ENCODE data around the gene TAOK3.
"Not testable (repeated sequence)": the region's sequence is repeated elsewhere in the genome, so short reads cannot be mapped to it uniquely, and the experiment has no call there.

Gene TAOK3

DNA sequence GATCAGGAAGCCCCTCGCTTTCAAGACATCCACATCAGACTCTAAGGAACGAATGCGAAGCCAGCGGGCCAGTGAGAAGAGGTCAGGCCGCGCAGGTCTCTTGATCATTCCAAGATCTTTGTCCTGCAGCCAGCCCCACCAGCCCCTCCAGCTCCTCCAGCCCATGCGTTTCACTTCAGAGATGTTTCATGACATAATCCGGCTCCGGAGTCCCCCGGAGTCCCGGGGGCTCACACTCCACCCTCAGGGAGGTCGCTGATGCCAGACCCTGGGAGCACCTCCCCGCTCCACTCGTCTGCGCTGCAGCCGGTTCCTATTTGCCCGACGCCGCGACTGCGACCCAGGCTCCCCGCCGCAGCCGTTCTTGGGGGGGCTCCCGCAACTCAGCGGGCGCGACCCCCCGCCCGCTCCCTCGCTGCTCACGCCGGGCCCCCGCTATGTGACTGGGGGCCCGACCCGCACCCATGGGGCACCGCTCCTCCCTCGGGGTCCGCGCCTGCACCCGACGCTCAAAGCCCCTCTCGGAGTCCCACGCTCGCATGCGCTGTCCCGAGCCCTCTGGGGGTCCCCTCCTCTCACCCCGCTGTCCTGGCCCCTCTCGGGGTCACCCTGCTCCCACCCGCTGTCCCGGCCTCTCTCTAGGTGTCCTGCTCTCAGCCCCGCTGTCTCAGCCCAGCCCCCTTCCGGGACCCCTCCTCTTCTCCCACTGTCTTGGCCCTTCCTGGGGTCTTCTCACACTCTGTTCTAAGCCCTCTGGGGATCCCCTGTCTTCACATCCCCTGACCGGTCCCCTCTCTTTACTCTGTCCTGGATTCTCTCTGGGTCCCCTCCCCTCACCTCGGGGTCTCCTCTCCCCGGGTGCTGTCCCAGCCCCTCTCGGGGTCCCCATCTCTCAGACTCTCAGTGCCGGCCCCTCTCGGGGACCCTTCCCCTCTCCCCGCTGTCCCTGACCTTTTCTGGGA is 1.1 kb downstream of the TAOK3 start:
- DNase-seq: no peak

DNA sequence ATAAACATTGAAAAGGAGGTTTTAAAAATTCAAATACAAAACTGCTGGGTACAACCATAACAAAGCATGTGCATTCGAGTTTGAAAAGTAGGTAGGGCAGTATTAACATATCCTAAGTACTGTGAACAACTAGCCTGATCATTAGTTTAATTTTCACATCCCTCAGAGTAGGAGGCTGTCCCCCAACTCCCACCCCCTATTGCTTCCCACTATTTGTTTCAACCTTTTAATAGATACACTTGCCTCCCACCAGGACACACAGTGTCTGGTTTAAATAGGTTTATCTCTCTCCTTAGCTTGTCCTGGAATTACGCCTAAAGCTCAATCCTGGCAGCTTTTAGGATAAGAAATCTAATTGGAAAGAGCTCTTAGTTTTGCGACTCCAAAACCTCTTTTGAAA is 2.1 kb downstream of the TAOK3 start:
- no peak for DNase-seq

DNA sequence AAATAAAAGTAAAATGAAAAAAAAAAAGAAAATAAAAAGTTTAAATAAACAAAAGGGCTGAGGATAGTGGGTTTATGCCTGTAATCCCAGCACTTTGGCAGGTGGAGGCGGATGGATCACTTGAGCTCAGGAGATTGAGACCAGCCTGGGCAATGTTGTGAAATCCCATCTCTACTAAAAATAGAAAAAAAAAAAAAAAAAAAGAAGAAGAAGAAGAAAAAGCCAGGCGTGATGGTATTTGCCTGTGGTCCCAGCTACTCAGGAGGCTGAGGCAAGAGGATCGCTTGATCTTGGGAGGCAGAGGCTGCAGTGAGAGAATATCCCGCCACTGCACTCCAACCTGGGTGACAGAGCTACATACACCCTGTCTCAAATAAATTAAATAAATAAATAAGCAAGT is 3.9 kb downstream of the TAOK3 start:
- DNase-seq: no peak

DNA sequence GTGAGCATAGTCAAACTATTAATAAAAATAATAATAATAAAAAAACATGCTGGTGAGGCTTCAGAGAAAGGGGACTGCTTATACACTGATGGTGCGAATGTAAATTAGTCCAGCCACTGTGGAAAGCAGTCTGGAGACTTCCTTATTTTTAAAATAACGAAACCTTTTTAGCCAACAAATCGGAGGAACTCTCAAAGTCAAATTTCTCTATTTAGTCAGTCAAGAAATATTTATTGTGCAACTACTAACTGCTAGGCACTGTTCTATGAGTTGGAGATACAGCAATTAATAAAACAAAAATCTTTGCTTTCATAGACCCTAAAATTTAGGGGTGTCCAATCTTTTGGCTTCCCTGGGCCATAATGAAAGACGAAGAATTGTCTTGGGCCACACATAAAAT is 10.8 kb downstream of the TAOK3 start:
- DNase-seq: no peak

DNA sequence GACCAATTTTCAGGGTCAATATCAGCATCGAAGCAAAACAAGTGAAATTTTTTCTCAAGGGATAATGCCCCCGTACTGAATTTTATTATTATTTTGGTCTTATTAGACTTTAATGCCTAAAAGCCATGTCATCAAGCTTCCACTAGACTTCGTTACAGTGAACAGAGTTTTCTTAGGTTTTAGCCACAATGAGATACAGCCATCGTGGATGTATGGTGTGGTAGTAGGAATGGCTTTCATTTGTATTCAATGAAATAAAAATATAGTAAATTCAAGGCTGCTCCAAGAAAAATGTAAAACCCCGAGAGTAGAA is 11.7 kb downstream of the TAOK3 start:
- DNase-seq: no peak

DNA sequence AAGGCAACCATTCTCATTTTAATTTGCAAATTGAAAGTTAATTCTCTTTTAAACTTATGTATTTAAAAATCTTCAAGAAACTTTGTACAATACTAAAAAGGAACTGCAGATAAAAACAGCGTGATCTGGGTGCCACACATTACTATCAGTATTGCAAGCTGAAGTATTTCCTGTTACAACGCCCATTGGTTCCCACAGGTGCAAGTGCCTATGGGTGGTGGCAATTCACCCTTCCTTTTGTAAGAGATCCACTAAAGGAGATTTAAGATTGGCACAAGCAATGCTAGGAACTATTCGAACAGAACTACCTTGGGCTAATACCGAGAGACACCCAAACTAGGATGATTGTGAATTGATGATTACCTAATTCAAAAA is 13.2 kb downstream of the TAOK3 start:
- DNase-seq: no peak

DNA sequence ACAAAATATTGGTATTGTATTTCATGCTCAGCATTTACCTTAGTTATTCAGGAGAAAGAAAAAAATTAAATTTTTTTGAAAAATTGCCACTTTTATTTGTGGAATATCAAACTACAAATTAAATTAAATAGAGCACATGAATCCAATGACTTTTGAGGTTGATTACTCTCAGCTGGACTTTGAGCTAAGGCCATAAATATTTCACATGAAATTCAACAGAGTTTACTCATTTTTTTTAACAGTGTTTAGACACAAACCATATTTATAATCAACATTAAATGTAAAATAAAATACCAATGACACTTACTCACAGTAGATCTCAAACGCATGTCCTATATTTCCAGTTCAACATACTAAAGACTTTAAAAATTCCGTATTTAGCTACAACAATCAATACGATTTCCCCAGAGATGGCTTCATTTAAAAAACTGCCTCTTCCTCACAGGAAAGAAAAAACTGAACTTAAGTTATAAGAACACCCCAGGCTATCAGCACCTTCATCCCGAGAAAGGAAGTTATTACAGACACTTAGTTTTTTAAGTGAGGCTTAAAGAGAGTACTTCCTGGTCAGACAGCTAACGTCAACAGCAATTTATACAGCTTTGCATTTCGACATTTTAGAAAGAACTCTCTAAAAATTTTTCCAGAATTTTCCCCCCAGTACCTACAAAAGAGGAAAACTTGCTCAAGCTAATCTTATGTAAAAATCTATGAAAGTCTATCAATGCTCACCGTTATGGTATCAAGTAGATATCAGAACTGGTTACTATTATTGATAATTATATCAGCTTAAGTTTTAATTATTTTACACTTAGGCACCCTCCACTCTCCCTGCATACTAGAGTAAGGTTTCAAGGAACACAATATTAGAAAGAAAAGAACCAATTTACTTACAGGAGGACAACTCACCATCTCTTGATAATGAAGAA is 13.8 kb downstream of the TAOK3 start:
- no peak for DNase-seq

DNA sequence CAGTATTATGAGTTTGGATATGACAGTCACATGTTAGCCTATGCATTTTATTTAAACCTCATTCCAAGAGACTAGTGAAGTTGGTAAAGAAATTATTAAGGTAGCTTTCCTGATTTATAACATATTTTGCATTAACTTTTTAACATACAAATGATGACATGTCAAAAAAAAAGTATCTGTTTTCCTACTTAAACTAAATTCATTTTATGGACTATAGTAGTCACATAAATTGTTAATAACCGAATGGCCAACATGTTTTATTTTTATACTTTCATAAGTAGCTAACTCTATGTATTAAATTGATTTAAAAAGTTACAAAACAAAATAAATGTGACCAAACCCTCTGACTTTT is 14.7 kb downstream of the TAOK3 start:
- DNase-seq: no peak

DNA sequence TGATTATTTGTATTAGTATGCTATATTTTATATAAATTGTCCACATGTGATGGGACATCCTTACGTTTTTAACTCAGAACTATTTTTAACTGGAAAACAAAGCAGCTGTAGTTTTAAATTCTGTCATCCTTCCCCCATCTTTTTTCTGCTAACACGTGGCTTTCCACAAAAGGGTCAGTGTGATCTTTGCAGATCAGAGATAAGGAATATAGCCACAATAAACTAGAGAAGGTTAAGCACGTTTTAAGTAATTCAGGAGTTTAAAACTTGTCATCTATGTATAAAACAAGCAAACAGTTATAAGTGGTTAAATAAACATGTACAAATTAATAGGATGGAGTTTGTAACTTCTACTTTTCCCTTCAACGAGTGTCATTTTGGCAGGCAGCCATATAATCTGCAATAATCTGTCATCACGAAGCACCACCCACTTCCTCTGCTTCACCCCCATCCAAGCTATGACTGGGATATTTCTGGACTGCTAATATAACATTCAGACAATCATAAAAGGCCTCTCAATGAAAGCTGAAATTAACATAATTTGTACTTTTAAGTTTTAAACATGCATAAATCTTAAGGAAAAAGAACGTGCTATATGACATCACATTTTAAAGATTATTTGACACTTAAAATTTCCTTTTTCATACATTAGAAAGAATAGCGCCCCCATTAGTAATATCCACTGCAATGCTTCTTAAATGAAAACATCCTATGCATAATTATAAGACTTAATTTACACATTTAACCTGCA is 15.3 kb downstream of the TAOK3 start:
- no peak for DNase-seq

DNA sequence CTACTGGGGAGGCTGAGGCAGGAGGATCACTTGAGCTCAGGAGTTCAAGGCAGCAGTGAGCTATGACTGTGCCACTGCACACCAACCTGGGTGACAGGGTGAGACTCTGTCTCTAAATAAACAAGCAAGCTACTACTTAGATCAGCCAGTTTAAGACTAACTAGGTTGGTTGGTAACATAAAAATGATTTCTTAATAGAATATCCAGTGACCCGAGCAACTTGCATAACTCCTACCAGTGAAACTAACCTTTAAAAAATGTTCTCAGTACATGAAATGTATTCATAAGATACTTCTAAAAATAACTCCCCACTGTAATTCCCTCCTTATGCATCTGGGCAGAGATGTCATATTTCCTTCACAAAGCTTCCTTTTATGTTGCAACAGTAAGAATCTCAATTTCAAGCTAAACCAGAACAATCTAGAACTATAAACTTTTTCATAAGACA is 15.9 kb downstream of the TAOK3 start:
- DNase-seq: no peak

DNA sequence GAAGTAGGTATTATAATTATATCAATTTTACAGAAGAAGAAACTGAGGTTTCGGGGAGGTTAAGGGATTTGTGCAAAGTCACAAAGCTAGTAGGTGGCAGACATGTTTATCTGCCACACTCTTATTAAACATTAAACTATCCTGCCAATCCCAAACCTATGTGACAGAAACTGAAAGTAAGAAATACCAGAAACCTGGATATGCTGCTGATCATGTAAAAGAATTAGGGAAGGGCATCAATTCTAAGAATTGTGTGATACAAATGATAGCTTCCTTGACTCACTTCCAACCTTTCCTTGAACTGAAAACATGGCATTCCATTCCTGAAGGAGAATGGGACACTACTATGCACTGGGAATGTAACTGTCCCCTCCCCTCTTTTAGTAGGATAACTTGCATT is 16.9 kb downstream of the TAOK3 start:
- DNase-seq: no peak

DNA sequence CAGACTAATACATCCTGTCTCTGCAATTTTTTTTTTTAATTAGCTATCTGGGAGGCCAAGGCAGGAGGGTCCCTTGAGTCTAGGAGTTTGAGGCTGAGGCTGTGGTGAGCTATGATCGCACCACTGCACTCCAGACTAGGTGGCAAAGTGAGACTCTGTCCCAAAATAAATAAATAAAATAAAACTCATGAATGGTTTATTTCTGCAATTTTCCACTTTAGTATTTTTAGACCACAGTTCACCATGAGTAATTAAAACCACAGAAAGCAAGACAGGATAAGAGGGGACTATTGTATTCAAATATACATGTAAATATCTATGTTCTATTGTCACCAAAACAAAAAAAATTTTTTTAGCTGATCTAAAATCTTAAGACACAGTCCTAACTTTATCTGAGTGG is 17.8 kb downstream of the TAOK3 start:
- DNase-seq: no peak

DNA sequence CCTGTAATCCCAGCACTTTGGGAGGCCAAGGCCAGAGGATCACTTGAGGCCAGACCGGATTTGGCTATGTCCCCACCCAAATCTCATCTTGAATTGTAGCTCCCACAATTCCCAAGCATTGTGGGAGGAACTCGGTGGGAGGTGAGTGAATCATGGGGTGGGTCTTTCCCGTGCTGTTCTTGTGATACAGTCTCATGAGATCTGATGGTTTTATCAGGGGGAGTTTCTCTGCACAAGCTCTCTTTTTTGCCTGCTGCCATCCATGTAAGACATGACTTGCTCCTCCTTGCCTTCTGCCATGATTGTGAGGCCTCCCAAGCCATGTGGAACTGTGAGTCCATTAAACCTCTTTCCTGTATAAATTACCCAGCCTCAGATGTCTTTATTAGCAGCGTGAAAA is 18.2 kb downstream of the TAOK3 start:
- DNase-seq: not testable (repeated sequence)

DNA sequence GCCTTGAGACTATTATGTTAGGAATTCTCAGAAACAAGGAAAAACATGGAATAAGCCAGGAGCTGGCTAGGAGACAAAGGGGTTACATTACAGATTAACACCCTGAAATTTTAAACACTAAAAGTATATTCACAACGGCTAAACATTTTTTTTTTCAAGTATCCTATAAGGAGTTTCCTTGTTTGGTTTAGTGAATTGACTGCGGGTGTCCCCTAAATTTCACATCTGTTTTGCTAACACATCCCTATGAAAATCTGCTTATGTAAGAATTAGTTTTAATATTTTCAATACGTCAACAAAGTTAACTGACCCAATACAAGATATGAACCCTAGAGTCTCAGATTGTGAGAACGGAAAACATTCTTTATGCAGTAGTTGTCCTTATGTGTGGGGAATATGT is 19.0 kb downstream of the TAOK3 start:
- no peak for DNase-seq

DNA sequence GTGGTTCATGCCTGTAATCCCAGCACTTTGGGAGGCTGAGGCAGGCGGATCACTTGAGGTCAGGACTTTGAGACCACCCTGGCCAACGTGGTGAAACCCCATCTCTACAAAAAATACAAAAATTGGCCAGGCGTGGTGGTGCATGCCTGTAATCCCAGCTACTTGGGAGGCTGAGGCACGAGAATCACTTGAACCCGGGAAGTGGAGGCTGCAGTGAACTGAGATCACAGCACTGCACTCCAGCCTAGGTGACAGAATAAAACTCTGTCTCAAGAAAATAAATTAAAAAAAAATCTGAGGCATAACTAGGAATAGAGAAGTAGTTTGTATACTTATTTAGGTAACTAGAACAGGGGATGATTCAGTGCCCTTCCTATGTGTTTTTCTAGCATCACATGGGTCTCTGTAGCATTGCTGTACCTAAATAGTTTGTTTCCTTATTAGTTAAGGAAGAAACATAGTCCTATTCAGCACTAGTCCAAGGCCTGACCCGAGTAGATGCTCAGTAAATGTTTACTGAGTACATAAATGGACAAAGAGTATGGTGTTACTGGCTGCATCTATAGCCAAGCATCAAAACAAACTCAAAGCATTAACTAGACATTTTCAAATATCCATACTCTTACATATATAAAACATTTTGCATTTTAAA is 21.7 kb downstream of the TAOK3 start:
- DNase-seq: no peak

DNA sequence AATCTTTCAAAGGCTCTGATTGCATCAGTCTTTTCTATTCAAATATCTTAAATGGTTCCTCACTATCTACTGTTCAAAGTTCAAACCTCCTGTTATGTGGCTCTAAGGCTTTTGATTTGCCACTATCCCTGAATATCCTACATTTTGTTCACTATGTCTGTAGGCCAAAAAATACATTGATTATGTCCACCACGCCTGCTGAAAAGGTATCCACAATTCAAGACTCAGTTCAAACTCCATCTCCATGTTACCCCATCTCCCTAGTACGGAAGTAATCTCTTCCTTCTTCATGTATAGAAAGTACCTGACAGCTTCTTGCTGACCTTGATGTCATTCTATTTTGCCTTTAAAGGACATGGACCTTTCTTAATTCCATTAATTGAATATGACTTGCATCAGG is 24.8 kb downstream of the TAOK3 start:
- DNase-seq: no peak

DNA sequence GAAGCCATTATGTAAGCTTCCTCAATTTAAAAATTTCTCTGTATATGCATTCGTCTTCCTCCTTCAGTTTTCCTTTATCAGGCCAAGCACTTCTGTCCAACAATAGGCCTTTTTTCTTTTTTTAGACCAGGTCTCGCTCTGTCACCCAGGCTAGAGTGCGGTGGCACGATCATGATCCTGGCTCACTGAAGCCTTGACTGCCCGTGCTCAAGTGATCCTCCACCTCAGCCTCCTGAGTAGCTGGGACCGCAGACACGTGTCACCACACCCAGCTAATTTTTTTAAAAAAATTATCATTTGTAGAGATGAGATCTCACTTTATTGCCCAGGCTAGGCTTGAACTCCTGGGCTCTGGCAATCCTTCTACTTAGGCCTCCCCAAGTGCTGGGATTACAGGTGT is 25.8 kb downstream of the TAOK3 start:
- no peak for DNase-seq

DNA sequence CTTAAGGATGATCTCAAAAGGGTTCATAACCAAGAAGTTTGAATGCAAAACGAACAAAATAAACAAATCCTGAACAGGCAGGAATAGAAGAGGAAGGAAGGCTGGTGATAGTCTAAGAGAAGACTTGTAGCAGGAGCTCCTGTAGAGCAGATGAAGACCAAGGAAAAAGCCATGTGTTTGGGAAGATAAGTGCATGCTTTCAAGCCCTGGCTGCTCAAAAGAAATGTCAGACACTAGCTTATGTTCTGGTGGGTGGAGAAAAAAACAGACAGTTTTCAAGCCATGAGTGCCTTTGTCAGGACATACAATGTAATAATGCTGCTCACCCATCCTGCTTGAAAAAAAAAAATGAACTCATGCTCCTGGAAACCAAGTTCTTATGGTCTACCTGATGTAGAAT is 27.4 kb downstream of the TAOK3 start:
- DNase-seq: no peak

DNA sequence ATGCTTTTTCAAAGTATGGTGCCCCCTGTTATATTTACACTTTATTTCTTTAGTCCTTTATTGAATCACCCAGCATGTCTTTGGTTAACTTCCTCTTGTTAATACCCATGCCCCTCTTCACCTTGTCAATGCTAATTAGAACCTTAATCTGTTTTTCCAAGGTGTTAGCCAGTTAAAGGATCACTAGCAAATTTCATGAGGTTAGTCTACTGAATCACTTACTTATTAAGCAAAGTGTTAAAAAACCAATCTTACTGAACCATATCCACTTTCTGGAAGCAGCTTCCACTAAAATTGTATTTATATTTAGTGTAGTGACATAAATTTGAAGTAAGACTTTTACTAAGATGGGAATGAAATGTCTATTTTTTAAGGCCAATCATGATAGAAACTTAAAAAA is 27.9 kb downstream of the TAOK3 start:
- DNase-seq: no peak

DNA sequence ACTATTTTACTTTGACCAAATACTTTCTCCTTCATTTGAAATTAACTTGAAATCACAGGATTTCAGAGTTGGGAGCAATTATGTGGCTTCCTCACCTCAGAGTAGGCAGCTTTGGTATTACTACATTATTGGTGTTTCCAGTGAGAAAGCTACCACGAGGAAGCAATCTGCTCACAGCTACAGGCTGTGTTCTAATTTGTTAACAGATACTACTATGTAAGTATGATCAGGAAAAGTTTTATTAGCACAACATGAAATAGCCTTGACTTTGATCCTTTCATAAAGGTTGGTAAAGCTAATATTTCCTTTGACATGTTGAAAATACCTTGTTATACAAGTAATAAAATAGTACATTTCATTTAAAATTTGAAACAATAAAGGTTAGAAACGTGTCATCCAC is 30.6 kb downstream of the TAOK3 start:
- DNase-seq: no peak

DNA sequence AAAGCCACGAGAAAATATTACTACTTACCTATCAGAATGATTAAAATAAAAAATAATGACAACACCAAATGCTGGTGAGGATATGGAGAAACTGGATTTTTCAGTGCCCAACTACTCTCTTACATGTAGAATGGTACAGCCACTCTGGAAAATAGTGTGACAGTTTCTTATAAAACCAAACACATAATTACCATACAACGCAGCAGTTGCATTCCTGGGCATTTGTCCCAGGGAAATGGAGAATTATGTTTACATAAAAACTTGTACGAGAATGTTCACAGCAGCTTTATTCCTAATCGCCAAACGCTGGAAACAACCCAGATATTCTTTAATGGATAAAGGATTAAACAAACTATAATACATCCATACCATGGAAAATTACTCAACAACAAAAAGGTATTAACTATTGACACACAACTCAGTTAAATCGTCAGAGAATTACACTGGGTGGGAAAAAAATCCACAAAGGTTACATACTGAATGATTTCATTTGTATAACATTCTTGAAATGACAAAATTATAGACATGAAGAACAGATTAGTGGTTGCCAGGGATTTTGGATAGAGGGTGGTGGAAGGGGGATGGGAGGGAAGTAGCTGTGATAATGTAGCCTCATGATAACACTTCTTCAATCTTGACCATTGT is 35.4 kb downstream of the TAOK3 start:
- no peak for DNase-seq

DNA sequence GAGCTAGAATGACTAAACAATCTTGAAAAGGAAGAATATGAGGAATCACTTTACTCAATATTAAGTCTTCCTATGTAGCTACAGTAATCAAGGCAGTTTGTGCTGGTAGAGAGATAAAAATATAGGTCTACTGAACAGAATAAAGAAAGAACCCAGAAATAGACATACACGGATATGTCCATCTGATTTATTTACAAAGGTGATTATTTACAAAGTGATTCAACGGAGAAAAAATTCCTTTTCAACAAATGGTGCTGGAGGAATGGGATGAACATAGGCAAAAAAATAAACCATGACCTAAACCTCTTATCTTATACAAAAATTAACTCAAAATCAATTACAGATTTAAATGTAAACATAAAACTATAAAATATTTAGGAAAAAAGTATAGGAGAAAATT is 36.6 kb downstream of the TAOK3 start:
- DNase-seq: no peak

Data from NCI-H345 (cell line).